GM10847 (cell line): ENCODE measurements around the gene POLD1.

Experiments used
- POLR2A ChIP-seq: IDR thresholded peaks from 2 replicates; pipeline ENCODE4 v1.6.1; 2011; ENCODE audit not compliant: insufficient read length; ENCODE audit errors: extremely low read depth

POLD1 gene

DNA sequence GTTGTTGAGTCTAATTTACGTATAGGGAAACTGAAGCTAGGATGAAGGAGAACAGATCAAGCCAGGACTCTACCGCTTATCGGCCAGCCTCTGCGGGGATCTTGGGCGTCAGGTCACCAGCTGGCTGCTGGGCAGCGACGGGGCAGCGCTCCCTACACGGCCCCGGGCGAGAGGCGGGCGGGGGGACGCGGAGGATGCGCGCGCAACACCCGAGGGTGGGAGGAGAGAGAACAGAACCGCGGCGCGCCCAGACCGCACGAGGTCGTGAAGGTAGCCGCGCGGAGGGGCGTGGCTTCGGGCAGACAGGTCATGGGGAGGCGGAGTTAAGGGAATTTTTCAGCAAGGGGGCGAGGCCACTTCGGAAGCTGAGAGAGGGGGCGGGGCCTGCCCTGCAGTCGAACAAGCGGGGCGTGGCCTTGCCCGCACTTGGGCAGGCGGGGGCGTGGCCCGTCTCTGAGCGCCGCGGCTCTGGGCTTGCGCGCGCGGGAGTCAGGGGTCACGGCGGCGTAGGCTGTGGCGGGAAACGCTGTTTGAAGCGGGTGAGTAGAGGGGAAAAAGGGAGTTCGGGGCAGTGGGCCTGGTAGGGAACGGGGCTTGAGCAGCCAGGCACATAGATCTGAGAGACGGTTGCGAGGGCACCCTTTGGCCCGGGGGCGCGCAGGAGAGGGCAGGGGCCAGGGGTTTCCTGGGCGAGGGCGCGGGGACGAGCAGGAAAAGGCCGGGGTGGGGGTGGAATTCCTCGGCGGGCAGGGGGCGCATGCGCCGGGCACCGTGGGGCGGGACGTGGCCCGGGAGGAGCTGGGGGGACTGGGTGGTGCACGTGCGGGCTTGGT lies at the start of gene POLD1:
POLD1 (plus strand) TSS at position 496 of the 833 bp plus-strand sequence. CDS start 14,505 bp downstream, outside the sequence.
- TF ChIP-seq POLR2A, result peak; percentile 61

DNA sequence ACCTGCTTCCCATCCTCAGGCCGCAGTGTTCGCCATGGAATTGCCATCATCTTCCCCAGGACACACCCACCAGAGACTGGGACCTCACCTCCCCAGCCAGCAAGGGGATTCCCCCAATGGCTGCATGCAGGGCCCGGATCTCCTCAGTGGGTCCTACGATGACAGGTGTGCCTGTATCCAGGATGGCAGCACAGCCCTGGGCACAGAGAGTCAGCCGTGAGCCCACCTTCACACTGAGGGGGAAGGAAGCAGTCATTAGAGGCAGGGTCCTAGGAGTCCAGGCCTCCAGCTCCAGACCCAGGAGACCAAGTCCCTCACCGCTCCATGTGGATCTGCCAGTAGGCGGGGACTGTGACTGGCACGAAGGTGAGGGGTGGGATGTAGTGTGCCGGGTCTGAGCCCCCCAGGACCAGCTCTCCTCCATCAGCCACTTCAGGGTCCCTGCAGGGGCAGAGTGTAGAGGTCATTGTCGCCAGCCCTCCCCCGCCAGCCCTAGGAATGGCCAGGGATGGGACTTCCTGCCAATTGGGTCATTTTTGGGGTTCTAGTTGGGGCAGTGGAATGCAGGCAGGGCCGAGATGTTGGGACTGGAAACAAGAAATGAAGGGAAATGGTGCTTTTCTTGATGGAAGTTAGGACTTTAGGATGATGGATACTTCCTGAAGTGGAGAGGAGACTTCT lies 49.3 kb upstream of the POLD1 start:
- TF ChIP-seq POLR2A, result no peak

DNA sequence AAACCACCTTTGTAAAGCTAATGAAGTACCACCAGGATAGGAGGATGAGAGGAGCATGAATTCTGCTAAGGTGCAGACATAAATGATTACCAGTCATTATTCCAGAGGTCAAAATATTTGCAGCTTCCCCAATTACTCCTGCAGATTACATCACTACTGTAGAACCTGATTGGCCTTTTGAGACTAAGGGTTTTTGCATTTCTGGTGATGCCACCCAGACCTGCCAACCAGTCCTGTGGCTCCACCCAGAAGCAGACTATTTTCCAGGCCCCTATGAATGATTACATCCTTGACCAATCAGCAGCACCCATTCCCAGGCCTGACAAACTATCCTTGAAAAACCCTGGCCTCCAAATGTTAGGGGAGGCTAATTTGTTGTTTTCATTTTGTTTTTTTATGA lies 43.8 kb upstream of the POLD1 start:
- no peak for TF ChIP-seq POLR2A

DNA sequence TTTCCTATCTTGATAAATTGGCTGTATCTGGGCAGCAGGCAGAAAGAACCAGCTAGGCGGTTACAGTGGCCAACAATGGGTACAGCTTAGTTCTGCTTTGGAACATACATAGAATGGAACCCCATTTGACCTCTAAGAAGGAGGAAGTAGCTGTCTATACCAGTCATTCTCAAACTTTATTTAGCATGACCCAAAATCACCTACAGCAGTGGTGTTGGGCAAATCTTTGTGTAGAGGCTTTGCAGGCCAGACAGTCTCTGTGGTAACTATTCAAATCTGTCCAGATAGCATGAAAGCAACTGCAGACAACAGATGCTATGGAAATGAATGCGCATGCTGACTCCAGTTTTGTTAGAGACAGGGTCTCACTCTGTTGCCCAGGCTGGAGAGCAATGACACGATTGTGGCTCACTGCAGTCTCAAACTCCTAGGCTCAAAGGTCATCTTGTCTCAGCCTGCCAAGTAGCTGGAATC lies 43.0 kb upstream of the POLD1 start:
- TF ChIP-seq POLR2A, result no peak

DNA sequence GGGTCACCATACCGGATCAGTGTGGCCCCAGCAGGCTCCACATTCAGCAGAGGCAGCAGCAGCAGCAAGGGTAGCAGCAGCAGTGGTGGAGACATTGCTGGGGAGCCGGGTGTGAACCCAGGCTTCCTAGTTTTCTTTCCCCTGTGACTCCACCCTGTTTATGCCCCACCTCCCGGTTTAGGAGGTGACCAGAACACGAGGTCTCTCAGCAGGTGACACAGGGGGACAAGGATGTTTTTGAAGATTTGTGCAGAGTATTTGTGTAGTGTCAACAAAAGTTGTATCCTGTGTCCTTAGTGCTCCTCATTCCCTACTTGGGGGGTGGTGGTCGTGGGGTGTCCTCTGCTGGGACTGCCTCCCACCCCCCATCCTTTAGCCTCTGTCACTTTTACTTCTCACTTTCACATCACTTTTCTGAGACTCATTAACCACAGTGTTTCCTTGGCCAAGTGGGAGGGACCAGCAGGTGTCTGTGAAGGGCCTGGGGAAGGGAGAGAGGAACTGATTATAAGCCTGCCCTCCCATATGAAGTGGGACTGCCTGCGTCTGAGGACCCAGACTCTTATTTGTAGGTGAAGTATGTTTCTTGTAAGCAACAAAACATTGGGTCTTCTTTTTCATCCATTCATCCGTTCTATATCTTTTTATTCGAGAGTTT lies 39.4 kb upstream of the POLD1 start:
- TF ChIP-seq POLR2A, result peak; percentile 73

DNA sequence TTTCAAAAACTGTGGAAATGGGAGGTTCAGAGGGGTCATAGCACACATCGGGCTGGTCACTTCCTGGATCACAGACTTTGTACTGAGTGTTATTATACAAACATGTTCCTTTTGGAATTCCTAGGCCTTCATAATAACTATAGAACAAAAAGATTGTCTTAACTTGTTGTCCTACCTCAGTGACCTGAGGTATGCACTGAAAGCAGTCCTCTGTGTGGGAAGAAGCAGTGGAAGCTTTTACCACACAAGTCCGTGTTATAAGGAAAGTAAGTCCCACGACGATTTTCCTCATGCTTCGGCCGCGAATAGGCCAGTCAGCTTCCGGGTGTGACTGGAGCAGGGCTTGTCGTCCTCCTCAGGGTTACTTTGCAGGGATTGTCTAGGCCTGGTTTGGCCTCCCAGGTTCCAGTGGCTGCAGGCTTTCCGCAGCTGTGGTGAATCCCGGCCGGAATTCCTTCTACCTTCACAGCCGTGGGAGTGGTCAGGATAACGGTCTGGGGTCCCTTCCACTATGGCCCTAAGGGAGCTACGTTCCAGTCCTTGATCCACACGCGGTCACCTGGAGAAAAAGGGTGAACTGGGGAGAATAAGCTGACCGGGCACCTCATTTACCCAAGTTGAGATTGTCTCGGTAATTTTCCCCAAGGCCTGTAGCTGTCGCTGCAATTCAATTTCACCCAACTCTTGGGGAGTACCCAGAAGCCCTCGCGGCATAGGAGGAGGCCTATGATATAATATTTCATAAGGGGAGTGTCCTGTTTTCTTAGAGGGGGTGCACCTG lies 34.7 kb upstream of the POLD1 start:
- no peak for TF ChIP-seq POLR2A

DNA sequence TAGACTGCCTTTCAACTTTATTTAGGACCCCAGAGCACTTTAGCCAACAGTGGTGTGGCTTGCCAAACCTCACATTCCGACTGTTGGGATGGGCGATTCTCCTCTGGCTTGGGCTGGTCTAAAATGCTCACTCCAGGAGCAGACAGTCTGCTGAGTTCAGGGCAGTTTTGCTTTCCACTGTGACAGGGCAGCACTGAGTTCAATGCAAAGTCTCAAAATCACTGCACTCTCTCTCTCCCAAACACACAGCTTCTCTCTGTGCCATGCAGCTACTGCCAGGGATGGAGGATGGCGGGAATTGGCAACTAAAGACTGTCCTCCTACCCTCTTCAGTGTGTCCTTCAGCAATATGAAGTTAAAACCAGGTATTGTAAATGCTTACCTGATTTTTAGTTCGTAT lies 31.9 kb upstream of the POLD1 start:
- no peak for TF ChIP-seq POLR2A

DNA sequence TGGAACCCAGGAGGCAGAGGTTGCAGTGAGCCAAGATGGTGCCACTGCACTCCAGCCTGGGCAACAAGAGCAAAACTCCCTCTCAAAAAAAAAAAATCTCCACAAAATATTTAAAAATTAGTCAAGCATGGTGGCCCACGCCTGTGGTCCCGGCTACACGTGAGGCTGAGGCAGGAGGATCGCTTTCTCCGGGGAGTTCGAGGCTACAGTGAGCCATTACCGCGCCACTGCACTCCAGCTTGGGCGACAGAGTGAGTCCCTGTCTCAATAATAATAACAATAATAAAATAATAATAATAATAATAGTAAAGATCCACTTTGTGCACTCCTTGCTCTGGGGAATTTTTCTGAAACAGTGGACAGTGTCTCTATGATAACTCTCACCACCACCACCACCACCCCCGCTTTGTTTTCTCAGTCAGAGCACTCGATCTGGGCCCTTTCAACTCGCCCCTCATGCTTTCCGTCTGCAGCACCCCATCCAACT lies 27.4 kb upstream of the POLD1 start:
- no peak for TF ChIP-seq POLR2A

DNA sequence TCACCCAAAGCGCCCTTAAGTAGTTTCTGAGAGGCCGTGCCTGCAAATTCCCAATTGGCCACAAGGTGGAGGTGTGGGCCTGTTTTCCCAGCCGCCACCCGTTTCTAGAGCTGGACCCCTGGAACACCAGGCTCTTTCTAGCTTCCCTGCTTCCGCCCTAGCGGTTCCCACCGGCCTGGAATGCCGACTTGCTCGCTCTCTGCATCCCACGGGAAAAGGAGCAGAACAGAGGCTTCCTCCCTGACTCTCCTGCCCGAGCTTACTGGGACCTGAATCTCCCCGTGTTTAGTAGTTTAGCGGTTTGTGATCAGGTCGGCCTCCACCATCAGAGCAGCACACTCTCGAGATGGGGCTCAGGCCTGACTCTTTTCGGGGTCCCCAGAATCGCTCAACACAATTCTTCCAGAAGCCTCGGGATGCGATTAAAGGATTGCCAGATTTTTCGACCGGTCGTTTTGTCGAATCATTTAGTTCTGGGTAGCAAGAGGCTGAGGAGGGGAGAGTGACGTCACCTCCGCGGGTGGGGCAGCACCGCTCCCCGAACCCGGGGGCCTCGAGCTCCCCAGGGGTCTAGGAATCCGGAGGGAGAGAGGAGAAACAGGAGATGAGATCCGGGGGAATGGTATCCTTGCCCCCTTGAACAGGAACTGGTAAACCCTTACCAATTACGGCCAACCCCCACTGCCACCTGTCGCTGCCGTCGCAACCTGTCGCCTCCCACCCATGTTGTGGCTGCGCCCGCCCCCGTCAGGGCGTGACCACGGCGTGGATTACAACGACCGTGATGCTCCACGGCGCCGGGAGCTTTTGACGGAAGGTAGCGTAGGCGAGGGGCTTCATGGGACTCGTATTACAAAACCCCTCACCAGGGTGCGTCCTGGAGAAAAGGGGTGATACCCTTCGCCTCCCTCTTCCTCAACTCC lies 26.7 kb upstream of the POLD1 start:
- TF ChIP-seq POLR2A, result peak; percentile 26

DNA sequence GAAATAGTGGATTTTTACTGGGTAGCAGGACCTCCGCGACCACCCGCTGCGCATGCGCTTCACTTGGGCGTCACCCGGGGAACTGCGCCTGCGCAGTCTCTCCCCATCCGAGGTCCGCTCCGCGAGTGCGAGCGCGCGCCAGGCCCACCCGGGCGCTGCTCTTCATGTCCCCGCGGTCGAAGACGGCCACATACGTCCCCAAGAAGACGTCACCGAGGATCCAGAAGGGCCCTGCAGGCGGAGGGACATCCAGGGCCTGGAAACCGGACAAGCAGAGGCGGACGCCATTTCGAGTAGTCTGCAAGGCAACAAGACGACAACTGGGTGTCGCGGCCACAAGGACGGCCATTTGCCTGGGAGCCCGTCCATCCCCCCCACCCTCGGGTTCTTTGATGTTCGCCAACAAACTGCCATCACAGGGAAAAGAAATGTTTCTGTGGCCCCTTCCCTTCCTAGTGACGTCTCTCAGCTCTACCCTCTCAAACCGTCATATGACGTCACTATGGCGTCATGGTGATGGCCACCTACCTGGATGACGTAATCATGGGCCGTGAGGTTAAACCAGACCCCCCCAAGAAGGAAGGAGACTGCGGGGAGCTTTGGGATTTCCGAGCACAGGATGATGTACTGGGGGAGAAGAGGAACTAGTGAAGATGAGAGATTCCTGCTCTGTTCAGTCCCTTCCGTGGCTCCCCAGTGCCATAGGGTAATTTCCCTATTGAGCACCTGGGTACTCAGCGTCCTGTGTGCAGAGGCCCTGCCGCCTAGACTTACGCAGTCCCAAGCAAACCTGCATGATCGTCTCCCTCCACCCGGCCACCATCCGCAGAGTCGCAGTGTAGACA lies 25.4 kb upstream of the POLD1 start:
- peak; percentile 57 for TF ChIP-seq POLR2A

DNA sequence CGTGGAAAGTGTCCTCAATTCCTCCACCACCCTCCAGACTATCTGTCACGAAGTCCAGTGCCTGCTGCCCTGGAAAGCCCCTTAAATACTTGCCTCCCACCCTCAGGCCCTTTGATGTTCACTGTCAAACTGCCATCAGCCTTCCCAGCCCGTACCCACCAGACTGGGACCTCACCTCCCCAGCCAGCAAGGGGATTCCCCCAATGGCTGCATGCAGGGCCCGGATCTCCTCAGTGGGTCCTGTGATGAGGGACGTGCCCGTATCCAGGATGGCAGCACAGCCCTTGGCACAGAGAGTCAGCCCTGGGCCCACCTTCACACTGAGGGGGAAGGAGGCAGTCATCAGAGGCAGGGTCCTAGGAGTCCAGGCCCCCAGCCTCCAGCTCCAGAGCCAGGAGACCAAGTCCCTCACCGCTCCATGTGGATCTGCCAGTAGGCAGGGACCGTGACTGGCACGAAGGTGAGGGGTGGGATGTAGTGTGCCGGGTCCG lies 24.8 kb upstream of the POLD1 start:
- TF ChIP-seq POLR2A, result no peak

DNA sequence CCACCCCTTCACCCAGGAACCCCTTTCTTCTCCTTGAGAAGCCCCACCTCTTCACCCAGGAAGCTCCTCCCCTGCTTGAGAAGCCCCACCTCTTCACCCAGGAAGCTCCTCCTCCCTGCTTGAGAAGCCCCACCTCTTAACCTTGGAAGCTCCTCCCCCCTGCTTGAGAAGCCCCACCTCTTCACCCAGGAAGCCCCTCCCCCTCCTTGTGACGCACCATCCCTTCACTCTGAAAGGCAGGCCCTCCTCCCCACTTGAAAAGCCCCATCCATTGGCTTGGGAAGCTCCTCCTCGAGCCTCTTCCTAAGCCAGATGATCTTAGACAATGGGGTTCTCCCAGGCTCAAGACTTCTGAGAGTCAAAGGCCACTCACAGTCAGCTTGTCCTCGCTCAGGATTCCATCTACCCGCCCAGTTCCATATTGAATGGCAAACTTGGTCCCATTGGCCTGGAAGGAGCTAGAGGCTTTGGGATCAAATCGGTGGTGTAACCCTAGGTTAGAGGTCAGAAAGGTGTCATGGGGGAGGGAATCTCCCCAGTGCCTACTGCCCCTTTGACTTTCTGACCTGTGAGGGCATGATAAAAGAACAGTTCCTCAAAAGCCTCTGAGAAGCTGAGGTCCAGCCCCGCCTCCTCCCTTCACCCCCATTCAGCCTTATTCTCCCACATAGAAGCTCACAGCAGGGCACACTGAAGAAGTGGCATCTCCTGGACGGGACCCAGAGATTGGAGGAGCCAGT lies 22.7 kb upstream of the POLD1 start:
- TF ChIP-seq POLR2A, result no peak
